Ureter (tissue), 1 donor: Measurements from ENCODE around the gene GRK5. TPM values are rescaled to one million over a fixed set of nuclear protein-coding genes. Genes with fewer than 3 reads are reported as not detected.
"Not testable (repeated sequence)": the region's sequence is repeated elsewhere in the genome, so short reads cannot be mapped to it uniquely, and the experiment has no call there.

Experiments used
- DNase-seq: peaks from one replicate; pipeline ENCODE4 v3.0.0-alpha.2; 2020; ENCODE audit warnings: low spot score
- total RNA-seq: library from RNA; stranded (reverse); gene quantifications from one replicate; pipeline ENCODE4 v1.2.4, GENCODE V29; 2023
- donor health status: DM: yes; HTN: yes; CAD: no.

Gene GRK5
- total RNA-seq, 1 donor from 2014 or later: 16.7 TPM

GRCh38 chr10:119274519-119275045 is 67.2 kb downstream of the GRK5 start:
- DNase-seq: no peak

DNA sequence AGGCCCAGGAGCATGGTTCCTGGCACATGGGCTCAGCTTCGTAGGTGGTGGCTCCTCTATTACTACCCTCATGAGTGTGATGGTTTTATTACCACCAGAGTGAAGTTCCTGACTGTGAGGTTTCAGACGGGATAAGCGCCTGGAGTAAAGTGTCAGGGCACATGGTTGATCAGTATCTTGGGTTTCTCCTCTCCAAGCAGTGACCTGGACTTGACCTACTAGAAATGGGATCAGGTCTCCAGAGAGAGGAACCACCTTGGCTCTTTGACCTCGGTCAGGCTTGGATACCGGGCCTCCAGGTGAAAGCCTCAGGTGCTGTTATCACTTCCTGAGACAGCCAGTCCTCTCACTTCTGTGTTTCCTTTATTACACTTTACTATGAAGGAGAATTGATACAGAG is 67.7 kb downstream of the GRK5 start:
- DNase-seq: no peak

DNA sequence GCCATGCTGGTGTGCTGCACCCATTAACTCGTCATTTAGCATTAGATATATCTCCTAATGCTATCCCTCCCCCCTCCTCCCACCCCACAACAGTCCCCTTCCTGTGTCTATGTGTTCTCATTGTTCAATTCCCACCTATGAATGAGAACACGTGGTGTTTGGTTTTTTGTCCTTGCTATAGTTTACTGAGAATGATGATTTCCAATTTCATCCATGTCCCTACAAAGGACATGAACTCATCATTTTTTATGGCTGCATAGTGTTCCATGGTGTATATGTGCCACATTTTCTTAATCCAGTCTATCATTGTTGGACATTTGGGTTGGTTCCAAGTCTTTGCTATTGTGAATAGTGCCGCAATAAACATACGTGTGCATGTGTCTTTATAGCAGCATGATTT is 68.8 kb downstream of the GRK5 start:
- not testable (repeated sequence) for DNase-seq

DNA sequence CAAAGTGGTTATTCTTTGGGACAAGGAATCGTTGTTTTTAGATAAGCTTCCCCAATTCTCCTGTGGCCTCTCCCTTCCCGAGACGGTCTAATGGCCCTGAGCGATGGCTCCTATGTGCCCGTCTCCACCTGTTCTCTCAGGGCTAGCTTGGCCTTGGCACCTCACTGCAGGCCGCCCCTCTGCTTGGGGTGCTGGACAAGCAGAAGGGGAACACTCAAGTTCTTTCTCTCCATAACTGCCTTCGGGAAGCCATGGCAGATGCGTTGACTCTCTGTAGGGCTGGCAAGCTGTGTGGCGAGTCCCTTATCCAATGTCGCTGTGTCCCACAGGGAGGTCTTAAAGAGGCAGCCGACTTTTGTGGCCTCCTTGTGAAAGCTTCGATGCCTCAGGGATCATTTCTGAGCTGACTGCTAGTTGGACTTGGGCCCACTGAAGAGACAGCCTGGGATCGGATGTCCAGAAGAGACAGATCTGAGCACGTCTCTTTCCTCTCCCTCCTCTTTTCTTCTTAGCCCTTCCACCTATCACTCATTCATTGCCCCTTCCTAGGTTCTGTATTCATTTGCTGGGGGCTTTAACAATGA is 70.8 kb downstream of the GRK5 start:
- DNase-seq: no peak

DNA sequence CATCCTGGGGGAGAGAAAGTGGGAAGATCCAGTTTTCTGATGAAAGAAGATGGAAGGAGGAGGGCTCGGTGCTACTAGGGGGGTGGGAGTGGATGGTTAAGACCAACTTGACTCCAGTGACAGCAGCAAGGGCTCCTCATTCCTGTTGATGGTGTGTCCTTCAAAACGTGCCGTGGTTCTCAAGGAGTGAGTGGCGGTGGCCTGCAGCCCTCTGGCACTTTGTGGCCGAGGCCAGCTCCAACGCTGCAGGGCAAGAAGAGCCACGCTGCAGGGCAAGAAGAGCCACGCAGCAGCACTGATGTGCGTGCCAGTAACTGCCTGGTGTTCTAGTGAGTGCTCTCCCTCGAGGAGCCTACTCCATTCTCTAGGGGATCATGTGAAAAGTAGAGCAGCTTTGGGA is 72.1 kb downstream of the GRK5 start:
- DNase-seq: no peak

DNA sequence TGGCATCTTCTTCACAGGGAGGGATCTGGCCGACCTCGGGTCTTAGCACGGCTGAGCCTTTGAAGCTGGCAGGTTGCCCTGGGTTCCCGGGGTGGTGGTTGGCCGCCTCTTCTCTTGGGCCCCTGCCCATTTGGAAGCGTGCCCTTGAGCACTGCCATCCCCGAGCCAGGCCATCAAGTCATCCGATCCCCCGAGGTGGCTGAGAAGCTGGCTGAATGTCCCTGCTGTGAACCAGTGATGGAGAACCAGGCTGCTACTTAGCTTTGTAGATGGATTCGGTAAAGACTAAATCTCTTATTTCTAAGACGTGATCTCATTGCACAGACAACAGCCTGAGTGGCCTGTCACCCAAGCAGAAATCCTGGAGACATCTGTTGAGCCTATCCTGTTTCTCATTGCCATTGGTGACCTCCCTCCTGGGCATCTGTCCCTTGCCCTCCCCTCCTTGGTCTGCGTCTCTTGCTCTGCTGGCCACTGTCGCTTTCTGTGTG is 74.3 kb downstream of the GRK5 start:
- peak; percentile 76 for DNase-seq

- DNase-seq: no peak
Observed at GRCh38 chr10:119282446-119282845, 75.1 kb downstream of the GRK5 start.

DNA sequence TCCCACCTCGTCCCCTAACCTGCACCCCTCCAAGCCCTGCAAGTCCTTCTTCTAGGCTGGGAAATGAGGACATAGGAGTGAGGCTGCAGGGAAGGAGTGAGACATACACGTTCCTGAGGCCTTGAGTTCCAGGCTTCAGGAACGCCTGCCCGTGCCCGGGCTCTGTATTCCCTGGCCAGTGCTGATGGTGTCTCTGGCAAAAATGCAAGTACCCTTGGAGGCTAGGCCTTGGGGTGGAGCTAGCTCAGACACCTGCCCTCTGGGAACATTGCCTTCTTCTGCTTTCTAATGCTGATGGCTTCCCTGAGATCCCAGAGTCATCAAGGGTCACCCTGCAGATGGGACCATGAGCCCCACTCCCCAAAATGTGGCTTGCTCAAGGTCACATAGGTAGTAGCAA is 76.0 kb downstream of the GRK5 start:
- DNase-seq: no peak

DNA sequence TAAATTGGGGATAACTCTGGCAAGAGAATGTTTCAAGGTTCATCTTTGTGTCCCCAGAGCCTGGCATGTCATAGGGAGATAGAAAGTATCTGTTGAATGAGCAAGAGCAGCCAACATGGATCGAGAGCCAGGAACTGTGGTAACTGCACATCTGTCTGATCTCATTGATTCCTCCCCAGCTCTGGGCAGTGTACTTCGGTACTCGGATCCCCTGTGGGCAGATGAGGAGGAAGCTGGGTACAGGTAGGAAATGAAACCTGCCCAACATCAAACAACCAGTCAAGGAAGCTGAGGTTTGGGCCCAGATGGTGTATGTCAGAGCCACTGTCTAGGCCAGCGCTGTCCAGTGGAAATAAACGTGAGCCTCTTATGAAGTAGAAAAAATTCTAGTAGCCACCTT is 76.4 kb downstream of the GRK5 start:
- no peak for DNase-seq

- no peak for DNase-seq
Observed at GRCh38 chr10:119284679-119285096, 77.3 kb downstream of the GRK5 start.

GRCh38 chr10:119285495-119286267 is 78.3 kb downstream of the GRK5 start:
- DNase-seq: no peak

GRCh38 chr10:119286516-119286915 is 79.1 kb downstream of the GRK5 start:
- DNase-seq: no peak

- no peak for DNase-seq
Observed at GRCh38 chr10:119286983-119287633, 79.7 kb downstream of the GRK5 start.

DNA sequence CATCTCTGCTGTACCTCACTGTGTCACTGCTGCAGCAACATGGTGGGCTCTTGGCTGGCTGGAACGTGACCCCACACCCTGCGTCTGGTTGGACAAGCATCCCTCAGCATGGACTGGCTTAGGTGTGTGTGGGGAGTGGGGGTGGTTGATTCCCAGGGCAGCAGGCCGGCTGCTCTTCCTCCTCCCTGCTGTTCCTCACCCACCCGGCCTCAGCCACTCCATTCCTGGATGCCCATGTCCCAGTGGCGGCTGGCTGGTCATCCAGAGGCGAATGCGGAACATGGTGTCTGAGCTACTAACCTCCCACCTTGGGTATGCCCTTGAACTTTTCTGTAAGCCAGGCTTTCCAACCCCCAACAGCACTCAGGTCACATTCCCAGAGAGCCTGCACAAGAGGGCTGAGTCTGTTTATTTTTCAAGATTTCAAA is 81.2 kb downstream of the GRK5 start:
- DNase-seq: no peak

DNA sequence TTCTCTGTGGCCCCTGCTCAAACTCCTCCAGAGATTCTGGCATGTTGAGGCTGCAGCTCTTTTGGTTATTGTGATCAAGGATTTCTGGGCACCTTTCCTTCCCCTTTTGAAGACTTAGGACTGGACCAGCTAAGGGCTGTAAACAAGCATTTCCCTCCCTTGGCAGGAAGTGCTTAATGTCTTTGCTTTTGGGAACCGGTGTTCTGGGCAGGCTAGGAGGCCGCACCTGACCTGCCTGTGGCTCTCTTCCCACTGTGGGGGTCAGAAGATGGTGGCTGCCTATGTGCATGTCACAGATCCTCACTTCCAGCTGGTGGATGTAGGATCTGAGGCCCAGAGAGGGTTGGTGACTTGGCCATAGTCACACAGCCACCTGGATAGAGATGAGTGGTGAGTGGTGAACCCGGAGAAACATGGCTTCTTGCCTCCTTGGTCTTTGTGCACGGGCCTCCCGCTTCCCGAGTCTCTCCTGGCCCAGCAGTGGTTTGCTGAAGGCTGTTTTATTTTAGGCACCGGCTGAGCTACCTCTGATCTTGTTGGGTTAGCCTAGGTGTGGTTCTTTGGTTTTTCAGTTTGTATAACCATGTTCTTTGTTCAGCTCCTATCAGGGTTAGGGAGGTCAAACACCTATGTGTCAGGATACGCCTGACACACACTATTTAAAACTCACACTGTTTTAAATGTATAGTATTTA is 82.0 kb downstream of the GRK5 start:
- no peak for DNase-seq

DNA sequence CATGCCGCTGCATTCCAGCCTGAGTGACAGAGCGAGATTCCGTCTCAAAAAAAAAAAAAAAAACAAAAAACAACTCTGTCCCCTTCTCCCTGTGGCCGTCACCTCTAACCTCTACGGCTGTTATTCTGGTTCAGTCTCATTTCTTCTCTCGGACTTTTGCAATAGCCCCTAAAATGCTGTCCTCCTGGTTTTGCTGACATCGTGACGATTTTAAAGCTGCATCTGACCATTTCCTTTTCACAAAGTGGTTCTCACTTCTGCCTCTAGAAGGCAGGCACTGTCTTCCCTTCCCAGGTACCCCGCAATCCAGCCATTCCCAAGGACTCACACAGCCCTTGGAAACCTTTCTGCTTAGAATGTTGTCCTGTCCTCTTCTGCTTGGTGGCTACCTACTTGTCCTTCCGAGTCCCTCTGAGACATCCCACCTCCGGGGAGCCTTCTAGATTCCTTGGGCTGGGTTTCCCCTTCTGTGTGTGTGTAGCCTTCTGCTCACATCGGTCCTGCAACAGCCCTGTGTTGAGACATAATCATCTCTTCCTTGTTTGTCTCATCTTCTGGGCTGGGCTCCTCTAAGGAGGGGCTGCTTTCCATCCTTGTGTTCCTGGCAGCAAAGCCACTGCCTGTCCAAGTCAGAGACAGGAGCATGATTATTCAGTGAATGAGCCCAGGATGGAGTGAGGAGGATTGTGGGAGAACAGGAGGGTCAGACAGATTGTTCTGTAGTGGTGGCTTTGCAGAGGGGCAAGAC is 83.1 kb downstream of the GRK5 start:
- DNase-seq: no peak

DNA sequence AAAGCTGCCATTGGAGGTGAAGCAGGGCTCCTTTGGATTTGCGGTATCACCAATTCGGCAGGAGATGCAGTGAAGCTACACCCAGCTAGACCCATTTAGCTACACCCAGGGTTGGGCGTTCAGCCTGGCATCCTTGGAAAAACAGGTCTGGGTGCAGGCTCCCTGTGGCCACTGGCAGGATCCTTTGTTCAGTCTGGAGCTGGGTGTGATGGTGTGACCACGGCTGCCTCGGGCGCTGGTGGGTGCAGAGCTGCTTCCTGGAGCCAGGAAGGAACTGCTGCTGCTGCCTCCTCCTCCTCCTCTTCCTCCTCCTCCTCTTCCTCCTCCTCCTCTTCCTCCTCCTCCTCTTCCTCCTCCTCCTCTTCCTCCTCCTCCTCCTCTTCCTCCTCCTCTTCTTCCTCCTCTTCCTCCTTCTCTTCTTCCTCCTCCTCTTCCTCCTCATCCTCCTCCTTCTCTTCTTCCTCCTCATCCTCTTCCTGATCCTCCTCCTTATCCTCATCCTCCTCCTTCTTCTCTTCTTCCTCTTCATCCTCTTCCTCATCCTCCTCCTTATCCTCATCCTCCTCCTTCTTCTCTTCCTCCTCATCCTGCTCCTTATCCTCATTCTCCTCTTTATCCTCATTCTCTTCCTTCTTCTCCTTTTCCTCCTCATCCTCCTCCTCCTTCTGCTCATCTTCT is 84.0 kb downstream of the GRK5 start:
- DNase-seq: no peak

DNA sequence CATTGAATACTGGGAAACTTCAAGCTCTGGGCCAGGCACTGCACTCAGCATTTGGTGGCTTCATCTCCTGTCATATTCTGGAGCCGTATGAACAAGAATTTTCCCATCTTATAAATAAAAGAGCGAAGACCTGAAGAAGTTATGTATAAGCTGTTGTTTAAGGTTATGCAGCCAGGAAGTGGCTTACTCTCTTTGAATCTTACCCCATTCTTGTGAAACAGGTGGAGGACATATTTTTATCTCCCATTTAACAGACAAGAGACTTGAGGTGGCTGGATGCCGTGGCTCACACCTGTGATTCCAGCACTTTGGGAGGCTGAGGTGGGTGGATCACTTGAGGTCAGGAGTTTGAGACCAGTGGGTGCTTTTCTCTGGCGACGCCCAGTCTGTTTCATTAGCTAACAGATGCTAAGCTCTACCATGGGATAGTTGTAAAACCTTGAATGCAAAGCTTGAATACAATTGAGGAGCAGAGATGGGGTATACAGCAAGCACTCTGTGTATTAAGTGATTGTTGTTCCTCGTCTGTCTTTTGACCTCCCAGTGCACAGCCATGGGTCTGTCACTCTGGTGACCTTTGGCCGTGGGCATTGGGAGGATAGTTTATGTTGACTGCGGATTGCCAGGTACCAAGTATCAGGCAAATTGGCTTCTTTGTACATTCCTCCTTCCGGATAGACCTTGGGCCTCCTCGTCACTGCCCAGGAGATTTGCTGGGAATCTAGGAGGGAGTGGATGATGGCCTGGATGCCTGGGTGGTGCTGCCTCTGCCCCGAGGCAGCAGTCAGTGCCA is 85.8 kb downstream of the GRK5 start:
- DNase-seq: no peak

DNA sequence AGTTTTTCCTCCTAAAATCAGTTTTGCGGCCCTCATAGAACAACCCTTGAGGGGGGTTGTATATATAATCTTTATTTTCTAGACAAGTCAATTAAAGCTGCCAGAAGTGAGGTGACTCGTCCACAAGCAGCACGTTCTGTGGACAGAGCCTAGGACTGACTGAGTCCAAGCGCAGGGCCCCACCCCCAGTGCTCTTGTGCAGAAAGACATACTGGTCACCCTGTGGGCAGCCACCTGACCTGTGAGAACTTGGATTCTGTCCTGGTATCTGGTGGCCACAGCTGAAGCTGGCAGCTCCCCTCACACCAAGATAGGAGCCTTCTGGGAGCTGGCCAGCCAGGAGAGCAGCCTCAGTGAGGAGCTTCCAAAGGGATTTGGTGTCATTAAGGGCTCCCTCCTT is 89.3 kb downstream of the GRK5 start:
- no peak for DNase-seq
